Activated T-cell treated with anti-CD3 and anti-CD28 coated beads, Interleukin-2, amount 50 U/mL, for 1 hour (primary cell): Measurements from ENCODE around the gene GALNT14.
"Not testable (repeated sequence)": the region's sequence is repeated elsewhere in the genome, so short reads cannot be mapped to it uniquely, and the experiment has no call there.

ENCODE experiments used
- DNase-seq: peaks from one replicate; pipeline ENCODE4 v3.0.0-alpha.2; 2020

The GALNT14 gene

DNA sequence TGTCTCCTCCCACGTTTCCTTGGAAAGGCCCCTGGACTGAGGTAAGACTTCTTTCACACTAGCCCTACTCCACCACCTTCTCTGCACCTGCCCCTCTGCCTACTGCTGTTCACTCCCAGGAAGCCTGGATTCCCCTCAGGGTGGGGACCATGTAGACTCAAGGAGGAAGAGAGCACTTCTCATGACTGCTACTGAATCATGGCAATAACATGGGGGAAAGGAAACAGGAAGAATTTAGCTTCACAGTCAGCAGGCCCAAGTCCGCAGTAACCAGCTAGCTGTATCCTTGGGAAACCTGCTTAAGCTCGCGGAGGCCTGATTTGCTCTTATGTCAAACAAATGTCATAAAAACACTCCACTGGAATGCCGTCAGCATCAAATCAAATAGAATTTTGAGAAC lies 204.7 kb downstream of the GALNT14 start:
- DNase-seq = no peak

DNA sequence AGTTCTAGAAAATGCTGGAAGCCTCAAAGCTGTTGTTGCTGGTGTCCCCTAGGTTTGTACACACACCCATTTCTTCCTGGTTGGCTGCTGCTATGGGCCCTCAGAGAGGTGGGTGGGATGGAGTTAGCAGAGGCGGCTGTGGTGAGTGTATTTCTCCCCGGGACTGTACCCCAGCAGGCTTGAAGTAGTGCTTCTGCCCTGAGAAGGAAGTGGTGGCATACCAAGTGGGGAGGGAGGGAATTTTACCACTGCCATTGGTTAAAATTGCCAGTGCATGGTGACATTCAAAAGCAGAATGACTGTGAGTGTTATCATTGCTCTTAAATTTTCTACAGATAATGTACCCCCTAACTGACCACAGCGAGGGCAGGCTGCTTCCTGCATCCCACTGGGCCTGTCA lies 205.4 kb downstream of the GALNT14 start:
- DNase-seq = no peak

DNA sequence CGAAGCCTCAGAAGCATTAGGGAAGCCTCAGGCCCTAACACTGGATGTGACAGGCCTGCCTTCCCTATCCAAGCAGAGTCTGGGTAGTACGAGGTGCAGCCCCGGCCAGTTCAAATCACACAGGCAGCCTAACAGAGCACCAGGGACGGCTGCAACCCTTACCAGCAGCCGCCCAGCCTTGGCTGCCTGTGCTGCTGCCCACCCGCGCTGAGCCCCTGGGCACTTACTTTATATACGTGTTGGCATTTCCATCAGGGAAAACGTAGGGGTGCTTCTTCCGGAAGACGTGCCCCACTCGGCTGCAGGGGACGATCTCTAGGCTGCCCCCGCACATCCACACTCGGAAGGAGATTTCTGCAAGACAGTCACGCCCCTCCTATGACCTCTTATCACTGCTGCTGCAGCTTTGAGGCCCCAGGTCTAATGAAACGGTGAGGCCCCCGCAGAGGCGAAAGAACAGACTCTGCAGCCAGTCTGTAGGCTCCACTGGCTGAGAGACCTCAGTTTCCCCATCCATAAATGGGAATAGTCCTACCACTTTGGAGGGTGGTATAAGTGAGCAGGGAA lies 206.3 kb downstream of the GALNT14 start:
- no peak for DNase-seq

DNA sequence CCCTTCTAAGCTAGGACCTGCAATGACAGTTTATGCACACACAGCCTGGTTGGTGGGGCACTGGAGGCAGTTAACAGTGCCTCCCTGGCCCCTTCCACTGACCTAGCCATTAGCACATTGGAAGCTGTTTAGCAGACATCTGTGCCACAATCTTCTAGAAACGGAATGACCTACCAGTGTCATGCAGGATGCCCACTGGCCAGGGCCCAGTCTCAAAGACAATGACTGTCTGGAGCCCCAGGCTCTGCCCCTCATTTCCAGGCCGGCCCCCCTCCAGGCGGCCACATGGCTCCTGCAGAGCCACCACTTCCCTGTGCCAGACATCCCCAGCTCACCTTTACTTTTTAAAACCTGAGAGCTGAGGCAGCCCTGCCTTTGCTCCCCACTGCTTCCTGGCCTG lies 207.5 kb downstream of the GALNT14 start:
- DNase-seq = no peak

DNA sequence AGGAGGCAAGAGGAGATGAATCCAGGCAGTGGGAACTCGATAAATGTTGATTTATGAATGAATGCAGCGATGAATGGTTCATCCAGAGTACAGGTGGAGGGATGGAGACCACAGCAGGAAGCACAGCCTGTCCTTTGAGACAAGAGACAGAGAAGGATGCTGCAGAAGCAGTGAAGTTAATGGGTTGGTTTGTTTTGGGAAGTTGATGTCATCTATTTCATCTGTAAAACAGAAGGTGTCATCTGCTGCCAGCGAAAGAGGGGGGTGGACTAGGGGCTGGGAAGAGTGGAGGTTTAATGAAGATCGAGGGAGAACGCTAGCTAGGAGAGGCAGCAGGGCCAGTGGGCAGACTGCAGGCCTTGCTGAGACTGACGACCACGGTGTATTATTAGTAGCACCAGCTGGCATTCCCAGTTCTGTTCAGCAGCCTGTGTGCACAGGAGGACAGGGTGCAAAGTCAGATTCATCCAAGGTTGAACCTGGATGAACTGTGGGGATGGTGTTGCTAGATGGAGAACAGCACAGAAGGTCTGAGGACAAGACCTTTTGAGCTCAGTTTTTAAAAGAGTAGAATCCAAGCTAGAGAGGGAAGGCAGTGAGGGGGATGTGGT lies 210.7 kb downstream of the GALNT14 start:
- no peak for DNase-seq

DNA sequence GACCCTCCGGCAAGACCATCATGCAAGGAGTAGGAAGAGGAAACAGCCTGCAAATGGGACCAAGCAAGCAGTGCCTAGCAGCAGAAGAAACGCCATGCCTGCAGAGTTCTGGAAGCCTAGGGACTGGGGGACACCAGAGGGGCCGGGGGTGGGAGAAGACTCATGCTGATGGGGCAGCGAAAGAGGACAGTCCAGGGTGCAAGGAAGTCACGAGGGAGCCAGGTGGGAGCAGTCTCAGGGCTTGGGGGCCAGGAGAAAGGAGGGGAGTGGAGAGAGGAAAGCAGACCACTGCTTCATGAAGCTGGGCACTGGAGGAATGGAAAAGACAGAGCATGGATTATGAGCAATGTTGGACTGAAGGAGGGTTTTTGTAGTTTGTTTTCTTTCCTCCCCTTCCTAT lies 211.6 kb downstream of the GALNT14 start:
- DNase-seq = no peak

DNA sequence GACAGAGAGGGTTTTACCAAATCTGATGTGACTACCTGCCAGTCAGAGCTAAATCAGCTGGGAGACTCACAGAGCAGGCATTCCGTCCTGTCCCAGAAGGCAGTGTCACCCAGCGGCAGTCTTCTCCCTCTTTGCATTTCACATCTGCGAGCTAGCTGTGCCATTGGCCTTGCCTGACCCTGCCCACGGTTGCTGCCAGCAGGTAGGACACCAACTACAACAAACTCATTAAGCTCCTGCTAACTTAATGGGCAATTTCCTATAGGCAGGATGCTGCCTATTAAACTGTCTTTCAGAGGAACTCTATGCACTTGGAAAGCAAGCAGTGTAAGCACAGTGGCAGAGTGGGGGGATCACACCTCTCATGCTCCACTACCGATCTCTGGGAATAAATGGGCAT lies 214.6 kb downstream of the GALNT14 start:
- DNase-seq = no peak

DNA sequence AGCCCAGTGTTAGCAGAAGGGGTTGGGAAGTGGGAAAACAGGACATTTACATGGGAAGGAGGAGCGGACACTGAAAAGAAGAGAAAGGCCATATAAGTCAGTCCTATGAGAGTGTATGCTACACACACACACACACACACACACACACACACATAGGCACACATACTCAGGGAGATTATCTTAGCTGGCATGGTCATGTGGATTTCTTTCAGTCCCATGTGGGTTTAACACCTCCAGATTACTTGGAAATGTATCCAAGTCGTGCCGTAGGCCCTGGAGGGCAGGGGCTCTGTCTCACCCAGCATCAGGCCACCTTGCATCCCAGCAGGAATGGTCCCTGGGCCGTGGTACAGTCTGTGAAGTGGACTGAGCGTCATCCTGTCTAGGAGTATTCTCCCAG lies 217.7 kb downstream of the GALNT14 start:
- no peak for DNase-seq

DNA sequence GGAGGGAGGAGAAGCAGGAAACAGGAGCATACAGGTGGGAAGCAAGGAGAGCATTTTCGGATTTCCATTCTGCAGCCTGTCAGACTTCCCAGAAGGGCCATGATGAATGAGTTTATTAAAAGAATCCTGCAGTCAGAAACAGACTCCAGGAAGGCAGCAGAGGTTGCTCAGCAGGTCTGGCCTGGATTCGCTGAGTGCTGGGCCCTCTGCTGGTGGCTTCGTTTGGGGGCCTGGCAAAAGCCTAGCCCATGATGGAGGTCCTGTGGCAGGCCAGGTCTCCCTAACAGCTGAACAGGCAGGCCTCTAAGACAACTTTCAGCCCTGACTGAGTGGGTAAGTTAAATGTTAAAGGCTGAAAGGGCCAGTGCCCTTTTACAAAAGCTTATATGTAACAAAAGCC lies 222.8 kb downstream of the GALNT14 start:
- no peak for DNase-seq

DNA sequence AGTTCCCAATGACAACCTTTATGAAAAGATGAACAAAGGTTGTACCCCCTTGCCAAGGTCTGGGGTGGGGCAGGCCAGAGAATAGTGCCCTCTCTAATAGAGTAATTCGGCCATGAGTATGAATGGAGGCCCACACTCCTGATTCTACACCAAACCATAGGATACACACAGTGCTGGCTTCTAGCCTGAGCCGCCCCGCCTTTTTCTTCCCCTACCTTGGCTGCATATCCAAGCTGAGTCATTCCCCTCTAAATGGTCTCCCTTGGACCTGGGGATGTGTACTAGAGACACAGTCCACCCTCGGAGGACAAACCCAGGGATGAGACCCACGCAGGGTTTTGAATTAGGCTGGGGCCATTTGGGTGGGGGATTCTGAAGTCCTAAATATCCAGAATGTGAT lies 223.8 kb downstream of the GALNT14 start:
- no peak for DNase-seq

DNA sequence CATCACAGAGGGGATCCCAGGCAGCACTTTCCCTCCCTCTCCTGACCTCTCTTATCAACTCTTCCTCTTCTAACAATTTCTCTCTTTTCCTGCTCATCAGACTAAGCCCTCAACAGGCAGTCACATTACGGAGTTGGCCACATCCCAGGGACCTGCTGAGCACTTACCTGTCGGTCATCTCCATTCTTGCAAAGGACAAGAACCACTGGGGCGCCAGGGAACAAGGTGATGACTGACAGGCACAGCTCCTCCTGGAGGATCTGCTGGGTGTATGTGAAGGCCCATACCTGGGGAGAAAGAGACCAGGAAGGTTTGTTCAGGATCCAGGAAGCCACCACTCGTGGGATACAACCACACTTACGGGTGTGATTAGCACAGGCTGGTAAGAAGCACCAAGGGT lies 226.2 kb downstream of the GALNT14 start:
- DNase-seq = no peak

DNA sequence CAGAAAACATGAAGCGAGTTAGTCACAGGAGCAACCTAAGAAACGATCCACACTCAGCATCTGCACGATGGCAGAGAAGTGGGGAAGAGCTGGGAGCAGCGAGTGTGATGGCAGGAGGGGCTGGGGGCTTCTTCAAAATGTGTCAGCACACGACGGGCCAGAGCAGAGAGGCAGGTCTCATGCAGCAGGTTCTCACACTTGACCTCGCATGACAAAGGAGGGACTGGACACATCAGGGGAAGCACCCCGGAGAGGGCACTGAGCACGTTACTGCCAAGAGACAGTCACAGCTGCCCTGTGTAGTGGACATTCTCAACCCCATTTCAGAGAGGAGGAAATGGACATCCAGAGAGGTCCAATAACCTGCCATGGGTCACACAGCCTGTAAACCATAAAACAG lies 226.9 kb downstream of the GALNT14 start:
- no peak for DNase-seq

DNA sequence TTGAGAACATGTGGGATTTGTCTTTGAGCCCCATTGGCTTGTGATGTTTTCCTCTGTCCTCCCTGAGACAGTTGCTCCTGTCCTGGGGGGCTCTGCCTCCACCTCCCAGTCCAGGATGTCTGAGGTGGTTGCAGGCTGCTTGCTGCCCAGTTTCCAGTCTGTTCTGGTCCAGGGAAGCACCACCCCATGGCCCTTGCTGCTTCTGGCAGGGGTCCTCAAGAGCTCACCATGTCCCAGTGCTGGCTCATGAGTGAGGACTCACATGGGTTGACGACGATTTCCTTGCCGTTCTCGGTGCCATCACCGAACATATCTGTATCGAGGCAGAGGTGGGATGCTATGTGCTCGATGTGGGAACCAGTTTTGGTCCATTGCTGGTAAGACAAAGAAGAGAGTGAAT lies 227.6 kb downstream of the GALNT14 start:
- no peak for DNase-seq

DNA sequence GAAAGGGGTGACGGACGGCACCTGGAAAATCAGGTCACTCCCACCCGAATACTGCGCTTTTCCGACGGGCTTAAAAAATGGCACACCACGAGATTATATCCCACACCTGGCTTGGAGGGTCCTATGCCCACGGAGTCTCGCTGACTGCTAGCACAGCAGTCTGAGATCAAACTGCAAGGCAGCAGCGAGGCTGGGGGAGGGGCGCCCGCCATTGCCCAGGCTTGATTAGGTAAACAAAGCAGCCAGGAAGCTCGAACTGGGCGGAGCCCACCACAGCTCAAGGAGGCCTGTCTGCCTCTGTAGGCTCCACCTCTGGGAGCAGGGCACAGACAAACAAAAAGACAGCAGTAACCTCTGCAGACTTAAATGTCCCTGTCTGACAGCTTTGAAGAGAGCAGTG lies 233.8 kb downstream of the GALNT14 start:
- not testable (repeated sequence) for DNase-seq

DNA sequence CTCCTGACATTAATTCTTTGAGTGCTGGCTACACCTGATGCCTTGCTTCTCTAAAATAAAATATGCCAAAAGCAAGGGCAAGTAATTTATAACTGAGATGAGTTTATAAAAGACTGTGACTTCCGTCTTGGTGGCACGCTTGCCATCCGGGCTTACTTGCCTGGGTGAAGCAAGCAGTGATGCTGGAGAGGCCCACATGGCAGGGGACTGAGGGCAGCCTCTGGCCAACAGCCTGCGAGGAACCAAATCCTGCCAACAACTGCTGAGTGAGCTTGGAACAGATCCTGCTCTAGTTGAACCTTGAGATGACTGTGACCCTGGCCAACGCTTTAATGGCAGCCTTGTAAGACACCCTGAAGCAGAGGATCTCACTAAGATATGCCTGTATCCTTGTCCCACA lies 234.9 kb downstream of the GALNT14 start:
- DNase-seq = no peak

DNA sequence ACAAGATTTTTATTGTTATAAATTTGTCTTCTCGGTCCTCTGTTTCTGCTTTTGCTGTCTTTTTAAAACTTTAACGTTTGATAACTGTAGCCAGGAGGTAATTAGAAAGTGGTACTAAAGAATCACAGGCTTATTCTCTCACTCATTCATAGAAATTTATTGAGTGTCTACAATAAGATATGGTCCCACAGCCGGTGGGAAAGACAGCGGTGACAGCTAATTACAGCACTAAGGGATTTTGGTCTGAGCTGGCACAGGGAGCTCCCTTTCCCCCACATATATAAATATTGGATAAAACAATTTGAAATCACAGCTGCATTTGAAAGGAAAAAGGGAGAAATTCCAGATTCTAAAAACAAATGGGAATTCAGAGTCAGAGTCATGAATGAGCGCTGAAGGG lies 237.9 kb downstream of the GALNT14 start:
- no peak for DNase-seq

DNA sequence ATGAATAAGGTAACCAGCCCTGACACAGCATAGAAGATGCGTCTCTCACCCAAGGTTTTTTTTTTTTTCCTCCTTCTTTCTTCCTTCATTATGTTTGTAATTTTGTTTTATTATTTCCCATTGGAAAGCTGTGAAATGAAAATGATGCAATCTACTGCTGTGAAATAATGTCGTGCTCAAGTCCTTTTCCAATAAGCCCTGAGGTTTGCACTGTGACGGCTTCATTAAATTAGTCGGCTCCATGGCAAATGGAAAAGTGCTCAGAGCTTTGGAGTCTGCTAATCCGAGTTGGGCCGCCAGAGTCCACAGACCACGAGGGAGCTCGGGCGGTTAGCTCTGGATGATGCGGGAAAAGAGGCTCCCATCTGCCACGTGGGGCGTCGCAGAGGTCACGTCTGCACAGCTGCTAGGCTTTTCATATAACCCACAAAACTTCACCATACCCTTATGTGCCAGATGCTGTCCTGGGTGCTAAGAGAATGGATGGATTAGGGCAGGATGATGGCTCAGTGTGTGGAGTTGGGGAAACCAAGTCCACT lies 238.7 kb downstream of the GALNT14 start:
- DNase-seq = no peak

DNA sequence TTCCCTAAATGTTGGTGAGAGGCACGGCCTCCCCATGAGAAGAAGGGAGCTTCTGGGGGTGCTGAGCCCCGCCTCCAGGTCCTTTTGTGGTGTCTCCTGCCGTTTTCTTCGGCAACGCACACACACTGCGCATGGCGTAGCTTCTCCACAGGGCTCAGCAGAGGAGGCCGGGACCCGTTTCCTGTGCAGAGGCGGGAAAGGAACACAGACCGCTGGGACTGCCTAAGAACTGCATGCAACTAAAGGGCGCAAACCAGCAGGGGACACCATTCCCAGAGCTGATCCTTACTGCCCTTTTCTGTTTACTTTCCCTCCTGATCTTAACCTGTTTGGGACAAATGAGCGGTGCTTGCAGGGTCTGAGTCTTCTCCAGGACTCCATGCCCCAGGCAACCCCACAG lies 240.7 kb downstream of the GALNT14 start:
- DNase-seq = no peak

DNA sequence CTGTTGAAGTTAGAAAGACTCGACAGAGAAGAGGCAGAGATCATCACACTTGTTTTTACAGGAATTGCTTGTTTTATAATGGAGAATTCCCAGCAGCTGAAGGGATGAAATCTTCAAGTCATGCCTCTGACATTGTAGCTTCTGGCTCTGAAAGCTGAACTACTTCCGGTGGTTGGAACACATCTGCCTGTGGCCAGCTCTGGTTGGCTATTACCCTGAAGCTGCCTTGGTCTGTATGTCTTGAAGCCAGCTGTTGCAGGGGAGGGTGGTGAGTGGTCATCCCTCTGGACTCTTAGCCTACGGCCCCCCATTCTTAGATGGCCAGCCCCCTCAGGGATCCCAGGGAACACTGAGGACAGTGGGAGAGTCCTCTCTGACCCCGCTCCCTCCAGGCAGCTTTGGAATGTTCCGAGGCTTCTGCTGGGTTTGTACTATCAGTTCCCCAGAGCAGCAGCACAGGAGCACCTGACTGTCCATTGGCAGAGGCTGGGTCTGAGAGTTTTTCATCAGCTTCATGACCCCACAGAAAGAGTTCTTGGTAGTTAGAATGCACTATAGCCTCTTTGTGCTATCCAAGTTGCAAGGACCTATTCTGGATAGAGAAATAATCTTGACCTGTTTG lies 243.6 kb downstream of the GALNT14 start:
- DNase-seq = no peak

DNA sequence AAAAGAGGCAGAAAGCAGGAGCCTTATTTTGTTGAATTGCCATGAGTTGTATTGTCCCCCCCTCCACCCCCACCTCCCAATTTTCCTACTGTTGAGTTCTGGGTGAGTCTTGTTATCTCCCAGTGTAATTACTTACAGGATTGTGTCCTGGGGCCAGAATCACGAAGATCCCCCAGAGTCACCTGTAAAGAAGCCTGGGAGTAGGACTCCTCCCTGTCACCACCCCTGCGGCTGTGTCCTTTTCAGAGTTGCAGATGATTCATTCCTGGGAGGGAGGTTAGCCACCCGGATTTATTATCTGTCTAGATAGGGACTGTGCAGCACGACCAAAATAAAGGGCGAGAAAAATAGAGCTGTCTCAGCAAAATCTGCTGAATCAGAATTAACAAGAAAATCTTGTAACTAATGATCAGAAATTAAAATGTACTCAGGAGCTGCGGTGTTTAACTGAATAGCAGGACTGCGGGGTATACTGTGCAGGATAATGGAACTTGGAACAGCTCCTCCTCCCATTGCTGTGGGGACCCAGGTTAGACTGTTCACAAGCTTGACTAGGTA lies 249.3 kb downstream of the GALNT14 start:
- no peak for DNase-seq

DNA sequence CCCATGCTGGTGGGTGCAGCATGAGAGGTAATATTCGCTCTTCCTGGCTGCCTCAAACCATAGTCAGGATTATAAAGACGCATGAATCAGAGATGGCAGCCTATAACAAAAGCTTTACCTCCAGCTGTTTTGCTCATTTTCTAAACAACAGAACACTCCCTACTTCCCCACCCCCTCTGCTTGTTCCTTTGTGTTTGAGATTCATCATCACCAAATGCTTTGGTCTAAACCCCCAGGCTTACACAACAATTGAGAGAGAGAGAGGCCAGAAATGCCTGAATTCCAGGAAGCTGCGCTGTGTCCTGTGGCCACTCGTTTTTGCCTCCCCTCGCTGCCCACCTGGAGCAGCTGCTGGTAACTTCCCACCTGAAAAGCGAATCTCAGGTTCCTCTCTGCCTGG lies 252.2 kb downstream of the GALNT14 start:
- DNase-seq = no peak

DNA sequence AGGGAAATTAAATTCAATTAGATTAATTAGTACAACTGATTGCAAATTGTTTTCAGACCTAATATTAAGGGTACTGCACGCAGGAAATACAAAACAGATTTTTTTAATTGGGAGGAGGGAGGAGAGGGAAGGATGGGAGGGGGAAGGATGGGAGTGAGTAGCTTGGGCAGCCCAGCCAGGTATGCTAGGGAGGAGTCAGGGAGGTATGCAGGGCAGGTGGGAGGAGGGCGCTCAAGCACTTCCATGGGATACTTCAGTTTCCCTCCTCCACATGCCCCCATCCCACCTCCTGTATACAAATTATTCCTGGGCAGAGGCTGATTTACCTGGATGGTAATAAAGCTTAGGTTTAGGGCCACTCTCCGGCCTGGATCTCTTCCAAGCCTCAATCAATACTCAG lies 254.4 kb downstream of the GALNT14 start:
- DNase-seq = no peak

DNA sequence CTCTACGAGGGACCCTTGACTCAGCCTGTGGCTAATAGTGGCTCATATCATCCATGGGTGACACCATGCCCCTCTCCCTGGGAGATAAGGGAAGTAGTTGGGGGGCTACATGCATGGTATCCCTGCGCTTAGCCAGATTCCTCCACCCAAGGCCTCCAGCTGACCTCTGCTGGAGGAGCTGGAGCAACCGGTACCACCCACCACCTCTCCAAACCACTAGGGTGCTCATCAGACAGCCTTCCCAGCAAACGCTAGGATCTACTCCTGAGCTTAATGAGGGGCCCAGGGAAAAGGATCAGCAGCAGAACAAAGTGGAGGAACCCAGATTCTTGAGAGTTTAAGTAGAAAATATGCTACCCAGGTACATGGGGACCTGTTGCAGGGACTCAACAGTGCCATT lies 255.1 kb downstream of the GALNT14 start:
- DNase-seq = no peak

DNA sequence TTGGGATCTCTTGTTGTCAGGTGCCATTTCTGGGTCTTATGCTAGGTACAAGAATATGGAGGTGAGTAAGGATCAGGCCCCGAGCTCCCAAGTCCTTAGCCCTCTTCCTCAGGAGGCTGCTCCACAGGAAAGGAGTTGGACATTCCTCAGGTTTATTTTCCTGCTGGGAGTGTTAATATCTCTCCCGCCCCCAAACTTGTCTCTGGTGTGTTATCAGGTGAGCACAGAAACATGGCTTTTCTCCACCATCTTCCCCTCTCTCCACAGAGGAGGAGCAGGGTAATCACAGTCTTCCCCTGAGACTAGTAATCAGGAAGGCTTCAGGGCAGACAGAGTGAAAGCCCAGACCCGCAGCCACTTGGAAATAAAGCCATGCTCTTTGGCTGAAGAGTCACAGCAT lies 257.7 kb downstream of the GALNT14 start:
- DNase-seq = no peak
